Stimulated activated naive CD8-positive, alpha-beta T cell treated with anti-CD3 and anti-CD28 coated beads, Interleukin-15, amount 100 ng/mL, for 72 hours (primary cell): ENCODE measurements around the gene PPIP5K2.
"Not testable (repeated sequence)": the region's sequence is repeated elsewhere in the genome, so short reads cannot be mapped to it uniquely, and the experiment has no call there.

Source experiments
- ATAC-seq: fragments of 150-1000 bp; cut with Tn5 transposase; 2 replicates; pipeline ENCODE4 v1.10.0; 2021; ENCODE audit warnings: mild to moderate bottlenecking, moderate library complexity
- DNase-seq, 2 donors: peaks; one replicate each; pipeline ENCODE4 v3.0.0; 2021 to 2022
- H3K27ac Mint-ChIP-seq, 2 donors: one replicate each; pipeline ENCODE4 v1.8.0; 2022; ENCODE audit warnings: mild to moderate bottlenecking in 2 of 2, mixed read lengths in 2 of 2, moderate library complexity in 2 of 2
- H3K27me3 Mint-ChIP-seq: one replicate; pipeline ENCODE4 v1.8.0; 2022; ENCODE audit warnings: mixed read lengths
- H3K4me1 Mint-ChIP-seq: one replicate; pipeline ENCODE4 v1.8.0; 2022; ENCODE audit warnings: mild to moderate bottlenecking, mixed read lengths
- H3K4me3 Mint-ChIP-seq, 2 donors: one replicate each; pipeline ENCODE4 v1.8.0; 2022; ENCODE audit warnings: mild to moderate bottlenecking in 2 of 2, mixed read lengths in 2 of 2, moderate library complexity in 1 of 2
- H3K9me3 Mint-ChIP-seq, 2 donors: one replicate each; pipeline ENCODE4 v1.8.0; 2022; ENCODE audit warnings: mixed read lengths in 2 of 2

Gene PPIP5K2

DNA sequence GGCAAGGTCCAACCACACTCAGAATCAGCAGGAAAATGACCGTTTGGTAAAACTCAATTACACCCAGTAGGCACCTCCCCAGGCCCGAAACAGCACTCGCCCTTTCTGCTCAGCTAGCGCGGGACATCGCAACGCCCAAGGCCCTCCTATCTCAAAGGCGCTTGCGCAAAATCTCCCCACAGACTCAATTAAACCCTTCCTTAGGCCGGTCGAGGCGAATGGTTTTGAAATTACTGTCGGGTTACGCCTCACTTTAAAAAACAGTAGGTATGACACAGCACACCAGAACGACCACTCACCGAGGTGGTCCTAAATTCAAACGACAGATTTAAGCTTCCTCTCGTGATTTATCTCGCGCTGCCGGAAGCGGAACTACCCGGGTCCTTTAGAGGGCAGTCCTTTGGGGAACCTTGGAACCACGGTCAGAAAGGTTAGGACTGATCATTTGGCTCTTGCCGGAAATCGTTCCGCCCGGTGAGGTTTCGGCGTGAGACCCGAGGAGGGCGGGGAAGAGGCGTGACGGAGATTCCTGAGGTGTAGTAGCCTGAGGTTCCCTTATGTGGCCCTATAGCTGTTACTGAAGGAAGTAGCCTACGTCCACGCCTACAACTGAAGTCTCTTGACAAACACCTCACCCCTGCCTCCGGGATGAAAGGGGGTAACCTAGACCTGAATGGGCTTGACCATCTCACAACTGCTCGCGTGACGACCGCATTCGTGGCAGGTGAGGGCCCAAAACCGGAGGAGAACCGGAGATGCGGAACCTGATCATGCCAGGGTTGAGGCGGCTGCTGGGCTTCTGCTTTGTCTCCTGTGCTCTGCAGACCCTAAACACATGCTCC, at the start of gene PPIP5K2, which contains the start of gene GIN1:
Gene PPIP5K2 (plus strand): TSS at position 537 of the 842 bp plus-strand sequence. CDS start 9,289 bp downstream, outside the sequence.
Gene GIN1 (minus strand): TSS at position 374 of the 842 bp plus-strand sequence. CDS start 11,431 bp downstream, outside the sequence.
- Mint-ChIP-seq H3K9me3 (no peaks in the 10 kb centered on the region), H3K4me1 (peaks cover 45% of the 10 kb centered on the region), H3K27me3 (no peaks in the 10 kb centered on the region), H3K4me3 (peak within 1 kb of the TSS; percentile 92 to 93), H3K27ac (peak within 1 kb of the TSS; percentile 98 to 99)
- peak; percentile 94 for ATAC-seq
- peak; percentile 94 to 98 for DNase-seq

DNA sequence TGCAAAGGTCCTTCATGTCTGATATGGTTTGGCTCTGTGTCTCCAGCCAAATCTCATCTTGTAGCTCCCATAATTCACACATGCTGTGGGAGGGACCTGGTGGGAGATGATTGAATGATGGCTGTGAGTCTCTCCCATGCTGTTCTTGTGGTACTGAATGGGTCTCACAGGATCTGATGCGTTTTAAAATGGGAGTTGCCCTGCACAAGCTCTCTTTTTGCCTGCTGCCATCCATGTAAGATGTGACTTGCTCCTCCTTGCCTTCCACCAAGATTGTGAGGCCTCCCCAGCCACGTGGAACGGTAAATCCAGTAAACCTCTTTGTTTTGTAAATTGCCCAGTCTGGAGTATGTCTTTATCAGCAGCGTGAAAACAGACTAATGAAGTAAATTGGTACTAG, 46.6 kb upstream of the PPIP5K2 start:
- peaks cover 55 to 58% of the 10 kb centered on the region in 2 donors for H3K9me3 Mint-ChIP-seq
- not testable (repeated sequence) for ATAC-seq, H3K27ac Mint-ChIP-seq, H3K4me3 Mint-ChIP-seq, H3K4me1 Mint-ChIP-seq, H3K27me3 Mint-ChIP-seq, DNase-seq

DNA sequence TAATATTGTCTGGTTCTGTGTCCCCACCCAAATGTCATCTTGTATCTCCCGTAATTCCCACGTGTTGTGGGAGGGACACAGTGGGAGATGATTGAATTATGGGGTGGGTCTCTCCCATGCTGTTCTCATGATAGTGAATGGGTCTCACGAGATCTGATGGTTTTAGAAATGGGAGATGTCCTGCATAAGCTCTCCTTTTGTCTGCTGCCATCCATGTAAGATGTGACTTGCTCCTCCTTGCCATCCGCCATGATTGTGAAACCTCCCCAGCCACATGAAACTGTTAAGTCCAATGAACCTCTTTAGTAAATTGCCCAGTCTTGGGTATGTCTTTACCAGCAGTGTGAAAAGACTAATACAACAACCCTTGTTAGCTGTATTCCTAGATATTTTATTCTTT, 44.7 kb upstream of the PPIP5K2 start:
- Mint-ChIP-seq H3K9me3 (peaks cover 61 to 63% of the 10 kb centered on the region in 2 donors), H3K27me3 (no peaks in the 10 kb centered on the region), H3K27ac (no peak overlapping the region), H3K4me3 (no peak overlapping the region), H3K4me1 (no peaks in the 10 kb centered on the region)
- ATAC-seq (no peak), DNase-seq (no peak)

DNA sequence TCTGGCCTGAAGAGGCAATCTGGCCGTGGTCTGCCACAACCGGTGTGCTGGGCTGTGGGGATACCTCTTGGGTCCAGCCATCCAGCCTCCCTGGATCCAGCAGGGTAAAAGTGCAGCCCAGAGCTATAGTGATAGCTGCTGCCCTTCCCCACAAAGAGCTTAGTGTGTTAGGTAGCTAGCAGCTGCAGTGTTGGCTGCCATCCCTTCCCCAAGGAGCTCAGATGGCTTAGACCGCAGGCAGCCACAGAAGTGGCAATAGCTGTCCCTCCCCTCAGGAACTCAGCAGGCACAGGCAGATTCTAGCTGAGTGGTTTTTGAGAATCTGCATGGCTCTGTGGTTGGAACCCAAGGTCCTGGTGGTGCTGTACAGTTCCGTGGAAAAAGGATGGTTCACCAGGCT, 40.3 kb upstream of the PPIP5K2 start:
- Mint-ChIP-seq H3K4me3 (no peak overlapping the region), H3K9me3 (peaks cover 71 to 76% of the 10 kb centered on the region in 2 donors), H3K27ac (no peak overlapping the region), H3K4me1 (no peaks in the 10 kb centered on the region), H3K27me3 (no peaks in the 10 kb centered on the region)
- DNase-seq (no peak), ATAC-seq (no peak)

DNA sequence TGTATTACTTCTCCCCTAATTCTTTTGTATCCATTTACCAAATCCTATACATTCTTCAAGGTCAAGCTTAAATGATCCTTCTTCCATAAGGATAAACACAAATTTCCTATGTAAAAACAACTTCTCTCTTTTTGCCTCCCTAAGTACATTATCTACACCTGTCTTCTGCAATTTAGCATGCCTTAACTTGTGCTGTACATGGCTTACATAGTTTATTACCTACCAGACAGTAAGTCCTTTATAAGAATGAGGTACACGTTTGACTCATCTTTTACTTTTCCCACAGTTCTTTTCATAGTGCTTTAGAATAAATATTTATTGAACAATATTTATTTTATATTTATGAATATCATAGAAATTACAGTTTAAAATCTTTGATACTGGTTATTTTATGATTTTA, 33.6 kb upstream of the PPIP5K2 start:
- Mint-ChIP-seq H3K27ac (peak overlapping the region in 1 of 2 donors; percentile 50), H3K27me3 (no peaks in the 10 kb centered on the region), H3K9me3 (peaks cover 40 to 43% of the 10 kb centered on the region in 2 donors), H3K4me3 (no peak overlapping the region), H3K4me1 (no peaks in the 10 kb centered on the region)
- no peak for ATAC-seq
- no peak for DNase-seq

DNA sequence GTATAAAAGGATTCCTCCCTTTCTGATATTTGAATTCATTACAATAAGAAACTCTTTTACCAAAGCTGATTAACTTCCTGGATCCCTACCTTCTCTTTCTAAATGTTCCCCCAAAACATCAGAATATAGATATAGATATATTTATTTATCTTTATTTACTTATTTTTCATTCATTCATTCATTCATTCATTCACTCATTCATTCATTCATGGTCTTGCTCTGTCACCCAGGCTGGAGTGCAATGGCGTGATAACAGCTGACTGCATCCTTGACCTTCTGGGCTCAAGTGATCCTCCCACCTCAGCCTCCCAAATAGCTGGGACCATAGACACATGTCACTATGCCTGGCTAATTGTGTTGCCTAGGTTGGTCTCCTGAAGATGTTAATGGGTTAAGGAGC, 30.8 kb upstream of the PPIP5K2 start:
- ATAC-seq (no peak), DNase-seq (no peak)
- H3K27me3 Mint-ChIP-seq: no peaks in the 10 kb centered on the region
- no peaks in the 10 kb centered on the region for H3K4me1 Mint-ChIP-seq
- no peak overlapping the region for H3K4me3 Mint-ChIP-seq
- H3K9me3 Mint-ChIP-seq: peaks cover 15 to 18% of the 10 kb centered on the region in 2 donors
- H3K27ac Mint-ChIP-seq: no peak overlapping the region

DNA sequence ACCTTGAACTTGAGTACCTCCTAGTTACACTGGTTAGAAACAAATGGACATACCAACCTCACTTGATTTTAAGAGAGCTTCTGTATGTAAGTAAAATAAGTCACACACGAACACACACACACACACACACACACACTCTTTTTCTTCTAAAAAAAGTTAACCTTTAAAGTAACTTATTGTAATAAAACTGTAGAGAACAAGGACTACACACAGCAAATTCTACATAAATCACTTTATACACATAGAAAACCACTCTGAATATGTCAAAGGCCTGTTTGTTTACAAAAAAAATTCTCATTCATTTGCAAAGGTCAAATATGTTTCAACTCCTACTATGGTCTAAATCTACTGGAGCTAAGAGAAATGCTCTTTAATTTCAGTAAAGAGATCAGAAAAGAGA, 29.3 kb upstream of the PPIP5K2 start:
- Mint-ChIP-seq H3K27ac (no peak overlapping the region), H3K27me3 (no peaks in the 10 kb centered on the region), H3K4me3 (no peak overlapping the region), H3K4me1 (no peaks in the 10 kb centered on the region), H3K9me3 (peaks cover 8 to 11% of the 10 kb centered on the region in 2 donors)
- DNase-seq (no peak), ATAC-seq (no peak)

DNA sequence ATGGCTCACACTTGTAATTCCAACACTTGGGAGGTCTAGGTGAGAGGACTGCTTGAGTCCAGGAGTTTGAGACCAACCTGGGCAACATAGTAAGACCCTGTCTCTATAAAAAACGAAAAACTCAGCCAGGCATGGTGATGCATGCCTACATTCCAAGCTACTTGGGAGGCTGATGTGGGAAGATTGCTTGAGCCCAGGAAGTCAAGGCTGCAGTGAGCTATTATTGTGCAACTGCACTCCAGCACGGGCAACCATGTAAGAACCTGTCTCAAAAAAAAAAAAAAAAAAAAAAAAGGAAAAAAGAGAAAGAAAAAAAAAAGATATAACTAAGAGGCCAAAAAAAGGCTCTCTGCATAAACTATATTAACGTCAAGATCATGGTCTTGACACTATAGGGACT, 27.4 kb upstream of the PPIP5K2 start:
- no peaks in the 10 kb centered on the region for H3K27me3 Mint-ChIP-seq
- no peak overlapping the region for H3K27ac Mint-ChIP-seq
- ATAC-seq: no peak
- no peaks in the 10 kb centered on the region for H3K9me3 Mint-ChIP-seq
- H3K4me3 Mint-ChIP-seq: no peak overlapping the region
- no peaks in the 10 kb centered on the region for H3K4me1 Mint-ChIP-seq
- no peak for DNase-seq

DNA sequence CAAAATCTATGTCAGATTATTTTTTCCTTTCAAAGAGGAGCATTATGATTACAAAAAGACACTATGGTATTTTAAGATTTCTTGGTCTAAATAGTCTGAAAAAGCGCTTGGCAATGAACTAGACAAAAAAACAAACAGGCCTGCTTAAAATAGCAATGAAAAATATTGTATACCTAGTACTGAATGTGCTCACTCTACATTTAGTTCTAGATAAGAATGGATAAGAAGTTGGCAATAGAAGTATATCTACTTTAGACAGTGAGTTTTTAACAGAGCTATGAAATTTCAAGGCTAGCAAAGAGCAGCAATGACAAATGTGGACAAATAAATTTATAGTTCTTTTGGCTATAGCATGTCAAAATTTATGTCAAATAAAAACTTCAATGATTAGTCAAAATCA, 26.4 kb upstream of the PPIP5K2 start:
- Mint-ChIP-seq H3K9me3 (no peaks in the 10 kb centered on the region), H3K27ac (no peak overlapping the region), H3K4me1 (no peaks in the 10 kb centered on the region), H3K4me3 (no peak overlapping the region), H3K27me3 (no peaks in the 10 kb centered on the region)
- DNase-seq: no peak
- no peak for ATAC-seq

DNA sequence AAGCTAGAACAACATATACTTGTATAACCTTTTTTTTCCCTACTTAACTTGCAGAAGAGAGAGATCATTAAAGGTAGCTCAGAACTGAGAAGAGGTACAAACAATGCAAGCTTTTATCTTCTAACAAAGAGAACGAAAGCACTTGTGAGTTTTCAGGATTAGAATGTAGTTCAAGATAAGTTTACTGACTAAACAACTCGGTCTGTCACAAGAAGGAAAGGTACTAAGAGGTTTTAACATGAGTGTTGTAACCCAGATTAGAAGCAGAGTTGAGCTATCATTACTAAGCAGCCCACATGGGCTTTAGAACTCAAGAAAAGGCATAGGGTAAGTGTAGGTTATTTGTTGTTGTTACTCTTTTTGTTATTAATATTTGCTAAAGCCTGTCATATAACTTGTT, 25.4 kb upstream of the PPIP5K2 start:
- no peak for ATAC-seq
- Mint-ChIP-seq H3K27me3 (no peaks in the 10 kb centered on the region), H3K4me1 (no peaks in the 10 kb centered on the region), H3K4me3 (no peak overlapping the region), H3K27ac (no peak overlapping the region), H3K9me3 (no peaks in the 10 kb centered on the region)
- no peak for DNase-seq

DNA sequence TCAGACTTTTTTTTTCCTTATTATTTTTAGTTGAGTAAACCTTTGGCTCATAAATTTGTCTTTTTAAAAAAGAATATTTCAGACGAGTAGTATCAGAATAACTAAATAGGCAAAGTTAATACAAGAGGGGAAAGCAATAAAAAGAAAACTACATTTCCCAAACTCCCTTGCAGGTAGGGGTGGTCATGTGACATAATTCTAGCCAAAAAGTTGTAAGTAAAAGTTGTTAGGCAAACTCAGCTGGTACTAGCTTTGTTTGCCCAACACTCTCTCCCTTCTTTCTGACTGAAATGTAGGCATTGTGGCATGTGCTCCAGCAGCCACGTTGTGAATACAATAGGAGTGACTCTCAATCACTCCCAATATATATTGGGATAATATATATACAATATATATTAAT, 21.1 kb upstream of the PPIP5K2 start:
- Mint-ChIP-seq H3K4me3 (no peak overlapping the region), H3K27me3 (no peaks in the 10 kb centered on the region), H3K4me1 (no peaks in the 10 kb centered on the region), H3K9me3 (no peaks in the 10 kb centered on the region), H3K27ac (no peak overlapping the region)
- no peak for ATAC-seq
- DNase-seq: no peak

DNA sequence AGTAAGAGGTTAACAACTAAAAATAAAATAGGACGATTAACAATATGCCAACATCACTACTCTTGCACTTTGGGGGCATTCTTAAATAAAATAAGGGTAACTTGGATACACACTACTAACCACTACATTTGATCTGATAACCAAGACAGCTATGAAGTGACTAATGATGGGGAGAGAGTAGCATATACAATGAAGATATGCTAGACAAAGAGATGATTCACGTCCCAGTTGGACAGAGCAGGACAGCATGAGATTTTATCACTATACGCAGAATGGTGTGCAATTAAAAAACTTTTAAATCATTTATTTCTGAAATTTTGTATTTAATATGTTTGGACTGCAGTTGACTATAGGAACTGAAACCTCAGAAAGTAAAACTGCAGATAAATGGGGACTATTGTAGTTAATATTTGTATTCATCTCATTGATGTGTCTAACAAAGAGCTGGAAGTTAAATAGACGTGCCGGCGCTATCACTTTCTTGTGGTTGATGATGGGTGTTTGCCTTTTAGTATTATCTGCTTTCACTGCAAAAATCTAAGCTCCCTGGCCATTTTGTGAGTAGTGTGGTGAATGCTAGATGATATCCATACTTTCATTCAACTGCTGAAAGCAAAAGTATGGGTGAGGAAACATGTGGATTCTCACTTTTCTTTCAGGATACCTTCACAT, 18.9 kb upstream of the PPIP5K2 start:
- ATAC-seq: no peak
- no peaks in the 10 kb centered on the region for H3K27me3 Mint-ChIP-seq
- no peaks in the 10 kb centered on the region for H3K4me1 Mint-ChIP-seq
- no peaks in the 10 kb centered on the region for H3K9me3 Mint-ChIP-seq
- DNase-seq: no peak
- no peak overlapping the region for H3K27ac Mint-ChIP-seq
- H3K4me3 Mint-ChIP-seq: no peak overlapping the region

DNA sequence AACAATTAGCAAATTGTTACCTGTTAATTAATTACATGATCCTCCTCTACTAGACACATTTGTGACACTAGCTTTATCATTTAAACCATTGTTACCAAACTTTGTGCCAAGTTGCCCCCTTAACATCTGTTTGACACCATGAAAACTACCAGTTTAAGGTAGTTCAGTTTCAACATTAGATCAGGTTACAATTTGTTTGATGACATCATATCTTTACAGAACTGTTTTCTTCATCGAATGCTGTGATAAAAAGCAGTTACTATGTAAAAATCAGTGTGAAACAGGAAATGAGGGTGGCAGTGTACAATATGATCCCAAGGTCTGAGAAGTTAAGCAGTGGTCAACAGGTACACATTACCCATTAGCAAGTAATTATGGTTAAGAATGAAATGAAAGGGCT, 17.9 kb upstream of the PPIP5K2 start:
- Mint-ChIP-seq H3K4me1 (no peaks in the 10 kb centered on the region), H3K4me3 (no peak overlapping the region), H3K9me3 (no peaks in the 10 kb centered on the region), H3K27ac (no peak overlapping the region), H3K27me3 (no peaks in the 10 kb centered on the region)
- DNase-seq (no peak), ATAC-seq (no peak)

DNA sequence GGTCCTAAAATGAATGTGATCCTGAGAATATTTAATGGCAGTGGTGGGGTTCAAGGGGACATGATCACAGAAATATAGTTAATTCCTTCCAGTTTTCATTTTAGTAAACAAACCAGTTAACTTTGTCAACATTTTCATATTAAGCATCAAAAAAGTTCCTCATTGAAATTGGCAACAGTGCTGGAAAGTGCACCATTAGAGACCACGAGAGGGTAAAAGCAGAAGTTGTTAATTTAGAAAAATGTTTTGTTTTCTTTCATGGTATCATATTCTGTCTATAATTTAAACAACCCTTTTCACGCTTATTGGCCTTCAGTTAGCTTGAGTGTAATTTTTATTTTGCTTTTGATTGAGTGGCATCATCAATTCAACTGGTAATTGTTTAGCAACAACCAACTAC, 12.0 kb upstream of the PPIP5K2 start:
- Mint-ChIP-seq H3K4me3 (no peak overlapping the region), H3K27me3 (no peaks in the 10 kb centered on the region), H3K27ac (no peak overlapping the region)

DNA sequence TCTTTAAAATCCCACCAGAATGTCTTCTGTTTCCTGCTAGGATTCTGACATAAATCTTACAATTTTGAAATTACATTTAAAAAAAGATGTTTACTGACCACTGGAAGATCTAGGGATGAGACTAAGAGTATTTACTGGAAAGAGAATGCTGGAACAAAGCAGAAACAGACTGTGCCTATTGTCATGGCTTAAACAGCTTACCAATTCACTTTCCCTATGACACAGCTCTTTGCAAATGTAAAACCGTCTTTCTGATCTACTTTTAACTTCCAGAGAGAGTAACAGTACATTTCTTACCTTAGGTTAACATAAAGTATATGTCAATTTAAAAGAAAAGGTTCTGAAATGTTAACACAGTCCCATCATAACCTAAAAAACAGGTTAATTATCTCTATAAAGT, 10.8 kb upstream of the PPIP5K2 start:
- DNase-seq: no peak
- no peak for ATAC-seq
- Mint-ChIP-seq H3K4me3 (no peak overlapping the region), H3K9me3 (peaks cover 0 to 8% of the 10 kb centered on the region in 2 donors), H3K27me3 (no peaks in the 10 kb centered on the region), H3K27ac (no peak overlapping the region), H3K4me1 (peaks cover 43% of the 10 kb centered on the region)

More for the DNA sequence above, 12.0 kb upstream of the PPIP5K2 start:
- Mint-ChIP-seq H3K9me3 (peaks cover 0 to 8% of the 10 kb centered on the region in 2 donors), H3K4me1 (peaks cover 41% of the 10 kb centered on the region)
- DNase-seq (no peak), ATAC-seq (no peak)

DNA sequence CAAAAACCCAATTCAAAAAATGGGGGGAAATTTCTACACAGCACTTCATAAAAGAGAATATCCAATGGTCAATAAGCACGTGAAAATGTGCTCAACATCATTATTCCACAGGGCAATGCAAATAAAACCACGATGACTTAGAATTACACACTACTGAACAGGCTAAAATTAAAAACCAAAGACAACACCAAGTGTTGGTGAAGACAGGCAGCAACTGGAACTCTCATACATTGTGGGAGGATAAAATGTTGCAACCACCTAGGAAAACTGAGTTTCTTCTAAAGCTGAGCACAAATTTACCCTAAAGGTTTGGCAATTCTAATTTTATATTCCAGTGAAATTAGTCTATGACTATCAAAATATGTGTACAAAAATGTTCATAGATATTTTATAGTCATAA, 9.7 kb upstream of the PPIP5K2 start:
- no peak for ATAC-seq

More for the DNA sequence above, 9.7 kb upstream of the PPIP5K2 start:
- peaks cover 49% of the 10 kb centered on the region for H3K4me1 Mint-ChIP-seq
- peaks cover 0 to 8% of the 10 kb centered on the region in 2 donors for H3K9me3 Mint-ChIP-seq
- no peak overlapping the region for H3K27ac Mint-ChIP-seq
- no peak overlapping the region for H3K4me3 Mint-ChIP-seq
- H3K27me3 Mint-ChIP-seq: no peaks in the 10 kb centered on the region
- DNase-seq: no peak
